Neural cell (in vitro differentiated cells): ENCODE measurements around the gene RASIP1.

Source experiments
- CTCF ChIP-seq: fragments of 450-650 bp; IDR thresholded peaks from 2 replicates; pipeline ENCODE4 v1.5.1; 2014; ENCODE audit warnings: antibody characterized with exemption, mild to moderate bottlenecking, moderate library complexity; ENCODE audit not compliant: poor library complexity, severe bottlenecking
- EZH2 ChIP-seq: fragments of 200-600, 300-800 bp; shearing (Covaris generic), sonication (generic); IDR thresholded peaks from 2 replicates; pipeline ENCODE4 v1.6.1; 2014; ENCODE audit warnings: antibody characterized with exemption, low read length, borderline replicate concordance, mild to moderate bottlenecking; ENCODE audit not compliant: insufficient read depth, poor library complexity, severe bottlenecking
- MXI1 ChIP-seq: fragments of 450-650 bp; conservative IDR thresholded peaks from 2 replicates; pipeline ENCODE4 v1.6.1; 2014; ENCODE audit warnings: antibody characterized with exemption, mild to moderate bottlenecking; ENCODE audit not compliant: poor library complexity, severe bottlenecking
- POLR2AphosphoS5 ChIP-seq: IDR thresholded peaks from 2 replicates; pipeline ENCODE4 v1.6.1; 2012
- RAD21 ChIP-seq: fragments of 450-650 bp; conservative IDR thresholded peaks from 2 replicates; pipeline ENCODE4 v1.6.1; 2014; ENCODE audit warnings: antibody characterized with exemption, mild to moderate bottlenecking, moderate library complexity
- SMC3 ChIP-seq: fragments of 450-650 bp; conservative IDR thresholded peaks from 2 replicates; pipeline ENCODE4 v1.6.1; 2014; ENCODE audit warnings: antibody characterized with exemption, mild to moderate bottlenecking, moderate library complexity; ENCODE audit not compliant: poor library complexity
- TAF1 ChIP-seq: IDR thresholded peaks from 2 replicates; pipeline ENCODE4 v1.6.1; 2012; ENCODE audit warnings: low read depth
- TF ChIP-seq, protein P1 (sequence below): IDR thresholded peaks from 2 replicates; pipeline ENCODE4 v1.6.1; 2012; ENCODE audit warnings: borderline replicate concordance

GRCh38 chr19:48705431-48705830 is 35.0 kb downstream of the RASIP1 start:
- TF ChIP-seq POLR2AphosphoS5 (no peak), CTCF (no peak), EZH2 (no peak), TAF1 (no peak), RAD21 (no peak), SMC3 (no peak), MXI1 (no peak)
- TF ChIP-seq, protein P1, sequence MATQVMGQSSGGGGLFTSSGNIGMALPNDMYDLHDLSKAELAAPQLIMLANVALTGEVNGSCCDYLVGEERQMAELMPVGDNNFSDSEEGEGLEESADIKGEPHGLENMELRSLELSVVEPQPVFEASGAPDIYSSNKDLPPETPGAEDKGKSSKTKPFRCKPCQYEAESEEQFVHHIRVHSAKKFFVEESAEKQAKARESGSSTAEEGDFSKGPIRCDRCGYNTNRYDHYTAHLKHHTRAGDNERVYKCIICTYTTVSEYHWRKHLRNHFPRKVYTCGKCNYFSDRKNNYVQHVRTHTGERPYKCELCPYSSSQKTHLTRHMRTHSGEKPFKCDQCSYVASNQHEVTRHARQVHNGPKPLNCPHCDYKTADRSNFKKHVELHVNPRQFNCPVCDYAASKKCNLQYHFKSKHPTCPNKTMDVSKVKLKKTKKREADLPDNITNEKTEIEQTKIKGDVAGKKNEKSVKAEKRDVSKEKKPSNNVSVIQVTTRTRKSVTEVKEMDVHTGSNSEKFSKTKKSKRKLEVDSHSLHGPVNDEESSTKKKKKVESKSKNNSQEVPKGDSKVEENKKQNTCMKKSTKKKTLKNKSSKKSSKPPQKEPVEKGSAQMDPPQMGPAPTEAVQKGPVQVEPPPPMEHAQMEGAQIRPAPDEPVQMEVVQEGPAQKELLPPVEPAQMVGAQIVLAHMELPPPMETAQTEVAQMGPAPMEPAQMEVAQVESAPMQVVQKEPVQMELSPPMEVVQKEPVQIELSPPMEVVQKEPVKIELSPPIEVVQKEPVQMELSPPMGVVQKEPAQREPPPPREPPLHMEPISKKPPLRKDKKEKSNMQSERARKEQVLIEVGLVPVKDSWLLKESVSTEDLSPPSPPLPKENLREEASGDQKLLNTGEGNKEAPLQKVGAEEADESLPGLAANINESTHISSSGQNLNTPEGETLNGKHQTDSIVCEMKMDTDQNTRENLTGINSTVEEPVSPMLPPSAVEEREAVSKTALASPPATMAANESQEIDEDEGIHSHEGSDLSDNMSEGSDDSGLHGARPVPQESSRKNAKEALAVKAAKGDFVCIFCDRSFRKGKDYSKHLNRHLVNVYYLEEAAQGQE = no peak
